CD8-positive, alpha-beta memory T cell (primary cell): ENCODE data around the gene RAD51B. TPM values are rescaled to one million over a fixed set of nuclear protein-coding genes. Genes with fewer than 3 reads are reported as not detected.
A peak's percentile ranks its signal among the peaks of the same experiment; 100 is the strongest.
"Not testable (repeated sequence)": the region's sequence is repeated elsewhere in the genome, so short reads cannot be mapped to it uniquely, and the experiment has no call there.

ENCODE experiments used
- CTCF ChIA-PET: fragments of 350-600 bp; sonication (Branson Sonifier 250); formaldehyde crosslinking; loops from one replicate; lab custom pipeline; 2021; ENCODE audit warnings: antibody characterized with exemption; lab: Charles Lee
- POLR2A ChIA-PET: fragments of 350-600 bp; sonication (Branson Sonifier 250); formaldehyde crosslinking; loops from one replicate; lab custom pipeline; 2021; ENCODE audit warnings: antibody characterized with exemption; lab: Charles Lee
- DNase-seq, 5 donors: peaks; one replicate each; pipeline versions ENCODE4 v3.0.0 to v3.0.0-alpha.2; 2020 to 2022; ENCODE audit warnings: mixed read lengths in 1 of 5
- H3K27ac ChIP-seq: one replicate; pipeline ENCODE4 v1.7.0; 2013; ENCODE audit warnings: low read depth, mild to moderate bottlenecking, low read length, moderate library complexity
- H3K27me3 ChIP-seq: 2 replicates; pipeline ENCODE4 v1.7.0; 2013; ENCODE audit warnings: low read length, mild to moderate bottlenecking; ENCODE audit not compliant: insufficient read depth, poor library complexity, severe bottlenecking
- H3K36me3 ChIP-seq: 2 replicates; pipeline ENCODE4 v1.7.0; 2013; ENCODE audit warnings: mild to moderate bottlenecking, low read length, moderate library complexity; ENCODE audit not compliant: insufficient read depth
- H3K4me1 ChIP-seq: 2 replicates; pipeline ENCODE4 v1.7.0; 2013; ENCODE audit warnings: mild to moderate bottlenecking, low read length, moderate library complexity; ENCODE audit not compliant: insufficient read depth
- H3K4me3 ChIP-seq: 2 replicates; pipeline ENCODE4 v1.7.0; 2013; ENCODE audit warnings: mild to moderate bottlenecking, low read length
- H3K9me3 ChIP-seq: 2 replicates; pipeline ENCODE4 v1.7.0; 2013; ENCODE audit warnings: mild to moderate bottlenecking, low read length
- H3K27ac Mint-ChIP-seq, 8 donors: one replicate each; pipeline ENCODE4 v1.8.0; 2020 to 2021; ENCODE audit warnings: mixed read lengths in 8 of 8, mild to moderate bottlenecking in 6 of 8, inconsistent platforms in 3 of 8, moderate library complexity in 3 of 8
- H3K27me3 Mint-ChIP-seq, 2 donors: one replicate each; pipeline ENCODE4 v1.8.0; 2020 to 2021; ENCODE audit warnings: mixed read lengths in 2 of 2, mild to moderate bottlenecking in 1 of 2, moderate library complexity in 1 of 2
- H3K36me3 Mint-ChIP-seq, 3 donors: one replicate each; pipeline ENCODE4 v1.8.0; 2020 to 2021; ENCODE audit warnings: mixed read lengths in 3 of 3, inconsistent platforms in 1 of 3, mild to moderate bottlenecking in 1 of 3
- H3K4me1 Mint-ChIP-seq, 3 donors: one replicate each; pipeline ENCODE4 v1.8.0; 2020 to 2021; ENCODE audit warnings: mixed read lengths in 3 of 3, inconsistent platforms in 1 of 3, mild to moderate bottlenecking in 1 of 3
- H3K4me3 Mint-ChIP-seq, 7 donors: one replicate each; pipeline ENCODE4 v1.8.0; 2020 to 2021; ENCODE audit warnings: mixed read lengths in 7 of 7, mild to moderate bottlenecking in 6 of 7, moderate library complexity in 4 of 7, inconsistent platforms in 2 of 7
- H3K9me3 Mint-ChIP-seq, 5 donors: one replicate each; pipeline ENCODE4 v1.8.0; 2020 to 2022; ENCODE audit warnings: mixed read lengths in 5 of 5, mild to moderate bottlenecking in 3 of 5, moderate library complexity in 2 of 5, inconsistent platforms in 1 of 5
- polyA plus RNA-seq: library from polyadenylated mRNA; unstranded; fragments of 300-500 nt; fragmentation: Illumina TruSeq; gene quantifications from one replicate; pipeline ENCODE4 v1.2.3, GENCODE V29; 2021
- total RNA-seq, 2 experiments: library from RNA; stranded (reverse); gene quantifications; one replicate each; pipeline ENCODE4 v1.2.3, GENCODE V29; 2021

The RAD51B gene
- total and polyA plus RNA-seq, 3 experiments from 2014 or later: 15.7 to 22.9 (median 17.4) TPM

DNA sequence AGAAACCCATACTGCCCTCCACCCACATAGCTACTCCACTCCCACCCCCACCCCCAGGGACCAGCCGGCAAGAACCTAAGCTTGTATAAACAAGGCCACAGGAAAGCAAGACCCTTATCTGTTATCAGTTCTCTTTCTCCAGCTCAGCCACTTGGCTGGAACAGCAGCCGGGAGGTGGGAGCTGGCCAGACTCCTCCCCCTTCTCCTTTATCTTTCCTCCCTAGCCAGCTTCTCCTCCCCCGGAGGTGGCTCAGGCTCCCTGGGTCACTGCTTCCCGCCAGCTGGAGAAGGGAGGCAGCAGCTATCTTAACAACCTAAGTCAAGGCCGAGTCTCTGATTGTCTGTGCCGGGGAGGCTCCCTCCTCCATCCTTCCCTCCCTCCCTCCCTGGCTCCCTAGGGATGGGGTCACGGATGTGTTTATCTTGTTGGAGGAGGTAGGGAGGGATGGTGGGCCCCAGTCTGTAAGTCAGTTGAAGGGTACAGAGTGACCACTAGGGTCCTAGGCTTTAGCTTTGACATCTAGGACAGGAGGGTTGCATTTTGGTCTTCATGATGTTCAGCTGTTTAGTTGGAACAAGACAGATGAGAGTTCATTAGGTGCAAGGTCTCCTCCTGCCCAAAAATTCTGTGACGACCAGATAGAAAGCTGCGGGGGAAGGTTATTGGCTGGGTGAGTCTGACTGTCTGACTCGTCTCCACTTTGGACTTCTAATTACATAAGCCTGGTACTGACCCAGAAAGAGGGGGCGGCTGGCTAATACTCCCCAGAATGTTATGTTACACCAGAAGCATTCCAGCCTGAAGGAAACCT, 943.6 kb downstream of the RAD51B start:
- no peaks in the 10 kb centered on the region for H3K36me3 ChIP-seq
- H3K27me3 ChIP-seq: no peaks in the 10 kb centered on the region
- Mint-ChIP-seq H3K9me3 (no peaks in the 10 kb centered on the region), H3K36me3 (no peaks in the 10 kb centered on the region), H3K27me3 (no peaks in the 10 kb centered on the region), H3K4me3 (no peak overlapping the region), H3K27ac (peak overlapping the region in 1 of 8 donors; percentile 17), H3K4me1 (peaks cover 8 to 31% (median 19%) of the 10 kb centered on the region in 3 donors)
- no peak for DNase-seq
- no peaks in the 10 kb centered on the region for H3K9me3 ChIP-seq
- POLR2A ChIA-PET: no interaction called here
- CTCF ChIA-PET: no interaction called here
- H3K27ac ChIP-seq: peak overlapping the region; percentile 47
- H3K4me3 ChIP-seq: no peak overlapping the region
- H3K4me1 ChIP-seq: peaks cover 2% of the 10 kb centered on the region

DNA sequence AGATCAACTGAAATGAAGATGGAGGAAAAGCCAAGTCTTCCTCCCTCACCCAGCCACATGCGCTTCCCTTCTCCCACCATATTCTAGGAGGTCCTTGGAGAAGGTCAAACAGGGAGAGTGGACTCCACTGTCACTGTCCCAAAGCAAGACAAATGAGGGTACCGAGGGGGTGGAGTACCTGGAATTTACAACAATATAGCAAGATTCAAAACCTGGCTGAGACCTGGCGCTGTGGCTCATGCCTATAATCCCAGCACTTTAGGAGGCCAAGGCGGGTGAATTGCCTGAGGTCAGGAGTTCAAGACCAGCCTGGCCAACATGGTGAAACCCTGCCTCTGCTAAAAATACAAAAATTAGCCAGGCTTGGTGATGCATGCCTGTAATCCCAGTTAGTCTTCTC, 944.3 kb downstream of the RAD51B start:
- H3K9me3 Mint-ChIP-seq, H3K36me3 Mint-ChIP-seq, CTCF ChIA-PET, H3K9me3 ChIP-seq, H3K4me3 ChIP-seq, H3K36me3 ChIP-seq, H3K27ac ChIP-seq, H3K27me3 ChIP-seq, H3K4me1 ChIP-seq, H3K4me3 Mint-ChIP-seq, DNase-seq, POLR2A ChIA-PET, H3K27me3 Mint-ChIP-seq: not testable (repeated sequence)
- peaks cover 6 to 27% (median 17%) of the 10 kb centered on the region in 3 donors for H3K4me1 Mint-ChIP-seq
- peak overlapping the region in 1 of 8 donors; percentile 17 for H3K27ac Mint-ChIP-seq

DNA sequence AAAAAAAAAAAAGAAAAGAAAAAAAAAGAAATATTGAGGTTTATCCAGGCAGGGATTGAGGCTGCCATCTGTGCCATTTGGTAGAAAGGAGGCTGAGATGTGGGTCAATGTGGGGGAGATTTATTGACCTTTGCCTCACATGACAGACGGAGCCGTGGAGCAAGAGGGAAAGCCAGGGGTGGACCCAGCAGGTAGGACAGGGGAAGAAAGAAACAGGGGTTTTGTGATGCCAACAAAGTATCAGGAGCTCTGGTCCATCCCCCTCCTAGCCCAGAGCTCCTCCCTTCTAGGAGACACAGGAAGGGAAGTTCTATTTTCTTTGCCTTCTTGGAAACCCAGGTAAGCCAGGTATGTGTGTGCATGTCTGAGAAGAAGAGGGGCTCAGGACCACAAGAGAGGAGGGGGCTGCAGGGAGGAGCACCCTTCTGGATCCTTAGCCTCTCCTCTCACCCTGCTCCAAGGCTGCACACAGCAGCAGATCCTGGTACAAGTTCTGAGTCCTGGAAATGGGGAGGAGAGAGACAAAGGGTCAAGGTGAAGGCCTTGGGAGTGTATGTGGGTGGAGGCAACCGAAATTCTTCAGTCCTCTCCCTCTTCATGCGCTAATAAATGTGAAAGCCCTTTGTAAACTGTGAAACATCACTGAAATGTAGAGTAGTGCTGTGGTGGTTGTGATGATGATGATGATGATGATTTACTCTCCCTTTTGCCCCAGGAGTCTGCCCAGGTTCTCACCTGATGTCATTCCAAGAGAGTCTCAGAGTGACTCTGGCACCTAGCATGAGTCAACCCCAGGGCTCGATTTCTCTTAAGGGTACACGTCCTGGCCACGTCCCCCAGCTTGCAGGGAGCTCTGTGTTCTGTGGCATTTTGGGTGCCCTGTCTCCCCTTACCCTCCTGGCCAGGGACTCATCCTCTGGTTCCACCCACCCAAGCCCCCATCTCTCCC, 947.0 kb downstream of the RAD51B start:
- H3K4me3 ChIP-seq: no peak overlapping the region
- no peaks in the 10 kb centered on the region for H3K36me3 ChIP-seq
- ChIA-PET POLR2A (interaction anchor here (0.6 kb wide), 2 partner anchors 47 to 368 kb away, joined by 3 to 6 read pairs; no protein-coding TSS in a partner anchor), CTCF (interaction anchor here (1.2 kb wide), 1 partner anchor 32 kb away, joined by 3 read pairs; no protein-coding TSS in a partner anchor)
- H3K4me1 ChIP-seq: peaks cover 12% of the 10 kb centered on the region
- Mint-ChIP-seq H3K27ac (peak overlapping the region in 3 of 8 donors; percentile 3 to 77 (median 51)), H3K36me3 (no peaks in the 10 kb centered on the region), H3K9me3 (no peaks in the 10 kb centered on the region), H3K4me1 (peaks cover 18 to 45% (median 33%) of the 10 kb centered on the region in 3 donors), H3K27me3 (no peaks in the 10 kb centered on the region), H3K4me3 (no peak overlapping the region)
- no peak overlapping the region for H3K27ac ChIP-seq
- DNase-seq: no peak
- H3K9me3 ChIP-seq: no peaks in the 10 kb centered on the region
- no peaks in the 10 kb centered on the region for H3K27me3 ChIP-seq

DNA sequence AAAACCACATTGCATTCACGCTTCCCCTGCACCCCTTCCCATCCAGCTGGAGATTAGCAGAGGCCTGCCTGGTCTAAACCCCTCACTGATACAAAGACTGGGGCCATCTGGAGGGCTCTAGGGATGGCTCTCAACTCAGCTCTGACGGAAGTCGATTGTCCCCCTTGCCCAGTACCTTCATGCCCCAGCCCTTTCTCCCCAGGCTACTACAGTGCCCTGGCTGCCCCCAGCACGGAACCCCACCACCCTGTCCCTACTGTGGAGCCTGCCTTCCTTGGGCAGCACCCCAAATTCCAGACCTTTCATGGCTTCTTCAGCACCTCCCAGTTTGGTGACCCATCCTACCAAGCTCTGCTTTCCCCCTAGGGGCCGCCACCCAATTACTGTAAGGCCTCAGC, 947.7 kb downstream of the RAD51B start:
- Histone ChIP-seq H3K36me3 (no peaks in the 10 kb centered on the region), H3K27me3 (no peaks in the 10 kb centered on the region), H3K4me3 (no peak overlapping the region), H3K9me3 (no peaks in the 10 kb centered on the region), H3K27ac (no peak overlapping the region), H3K4me1 (peaks cover 18% of the 10 kb centered on the region)
- H3K4me1 Mint-ChIP-seq: peaks cover 24 to 52% (median 39%) of the 10 kb centered on the region in 3 donors
- no peak for DNase-seq
- no peak overlapping the region for H3K4me3 Mint-ChIP-seq
- H3K36me3 Mint-ChIP-seq: no peaks in the 10 kb centered on the region
- ChIA-PET CTCF (interaction anchor here (1.2 kb wide), 2 partner anchors 9 to 33 kb away, joined by 3 read pairs; no protein-coding TSS in a partner anchor), POLR2A (interaction anchor here (0.6 kb wide), 2 partner anchors 47 to 369 kb away, joined by 3 to 6 read pairs; no protein-coding TSS in a partner anchor)
- H3K9me3 Mint-ChIP-seq: no peaks in the 10 kb centered on the region
- no peaks in the 10 kb centered on the region for H3K27me3 Mint-ChIP-seq
- H3K27ac Mint-ChIP-seq: peak overlapping the region in 2 of 8 donors; percentile 3 to 51

DNA sequence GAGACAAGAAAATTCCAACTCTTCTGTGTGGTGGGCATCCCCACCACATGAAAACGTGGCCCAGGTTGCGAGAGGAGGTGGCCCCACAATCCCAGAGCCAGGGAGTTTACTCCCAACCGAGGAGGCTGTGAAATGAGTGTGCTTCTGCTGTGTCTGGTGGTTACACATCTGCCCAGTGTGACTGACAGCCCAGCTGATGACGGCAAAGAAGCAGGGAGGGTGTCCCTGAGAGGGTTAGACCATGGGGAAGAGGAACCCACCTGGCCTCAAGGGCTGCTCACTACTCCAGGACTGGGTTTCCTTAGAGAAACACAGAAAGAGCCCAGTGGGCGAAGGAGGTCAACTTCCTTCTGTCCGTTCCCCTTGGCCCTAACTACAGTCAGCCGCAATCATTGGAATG, 948.7 kb downstream of the RAD51B start:
- Histone ChIP-seq H3K4me3 (no peak overlapping the region), H3K36me3 (no peaks in the 10 kb centered on the region), H3K27me3 (no peaks in the 10 kb centered on the region), H3K9me3 (no peaks in the 10 kb centered on the region), H3K27ac (no peak overlapping the region), H3K4me1 (peaks cover 29% of the 10 kb centered on the region)
- H3K36me3 Mint-ChIP-seq: no peaks in the 10 kb centered on the region
- ChIA-PET POLR2A (interaction anchor here (0.5 kb wide), 1 partner anchor 289 kb away, joined by 3 read pairs; no protein-coding TSS in a partner anchor), CTCF (interaction anchor here (1.2 kb wide), 2 partner anchors 8 to 34 kb away, joined by 3 read pairs; no protein-coding TSS in a partner anchor)
- H3K27me3 Mint-ChIP-seq: no peaks in the 10 kb centered on the region
- no peak overlapping the region for H3K4me3 Mint-ChIP-seq
- H3K9me3 Mint-ChIP-seq: no peaks in the 10 kb centered on the region
- H3K4me1 Mint-ChIP-seq: peaks cover 29 to 60% (median 50%) of the 10 kb centered on the region in 3 donors
- DNase-seq: no peak
- no peak overlapping the region for H3K27ac Mint-ChIP-seq

DNA sequence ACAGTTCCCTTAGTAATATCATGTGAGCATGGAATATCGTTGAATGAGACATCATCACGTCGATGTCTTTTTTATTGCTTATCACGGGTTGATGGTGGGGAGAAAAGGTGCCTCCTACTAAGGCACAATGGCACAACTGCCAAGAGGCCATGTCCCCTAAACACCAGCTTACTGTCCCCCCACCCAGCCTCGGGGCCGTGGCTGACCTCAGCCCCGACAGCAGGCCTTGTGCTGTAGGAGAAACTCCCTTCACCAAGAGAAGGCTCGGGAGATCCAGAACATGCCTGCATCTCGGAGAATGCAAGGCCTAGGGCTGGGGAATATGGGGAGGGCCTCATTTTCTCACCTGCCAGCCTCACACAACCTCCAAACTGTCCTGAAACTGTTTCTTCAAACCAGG, 950.5 kb downstream of the RAD51B start:
- peaks cover 0 to 2% (median 0%) of the 10 kb centered on the region in 3 donors for H3K36me3 Mint-ChIP-seq
- POLR2A ChIA-PET: no interaction called here
- CTCF ChIA-PET: interaction anchor here (1.7 kb wide), 1 partner anchor 11 kb away, joined by 4 read pairs; no protein-coding TSS in a partner anchor
- H3K4me1 Mint-ChIP-seq: peaks cover 34 to 66% (median 53%) of the 10 kb centered on the region in 3 donors
- no peak for DNase-seq
- peak overlapping the region in 1 of 7 donors; percentile 51 for H3K4me3 Mint-ChIP-seq
- H3K27me3 Mint-ChIP-seq: no peaks in the 10 kb centered on the region
- no peaks in the 10 kb centered on the region for H3K27me3 ChIP-seq
- no peaks in the 10 kb centered on the region for H3K9me3 ChIP-seq
- H3K4me3 ChIP-seq: no peak overlapping the region
- H3K9me3 Mint-ChIP-seq: no peaks in the 10 kb centered on the region
- no peak overlapping the region for H3K27ac ChIP-seq
- H3K36me3 ChIP-seq: no peaks in the 10 kb centered on the region
- no peak overlapping the region for H3K27ac Mint-ChIP-seq
- peaks cover 35% of the 10 kb centered on the region for H3K4me1 ChIP-seq

DNA sequence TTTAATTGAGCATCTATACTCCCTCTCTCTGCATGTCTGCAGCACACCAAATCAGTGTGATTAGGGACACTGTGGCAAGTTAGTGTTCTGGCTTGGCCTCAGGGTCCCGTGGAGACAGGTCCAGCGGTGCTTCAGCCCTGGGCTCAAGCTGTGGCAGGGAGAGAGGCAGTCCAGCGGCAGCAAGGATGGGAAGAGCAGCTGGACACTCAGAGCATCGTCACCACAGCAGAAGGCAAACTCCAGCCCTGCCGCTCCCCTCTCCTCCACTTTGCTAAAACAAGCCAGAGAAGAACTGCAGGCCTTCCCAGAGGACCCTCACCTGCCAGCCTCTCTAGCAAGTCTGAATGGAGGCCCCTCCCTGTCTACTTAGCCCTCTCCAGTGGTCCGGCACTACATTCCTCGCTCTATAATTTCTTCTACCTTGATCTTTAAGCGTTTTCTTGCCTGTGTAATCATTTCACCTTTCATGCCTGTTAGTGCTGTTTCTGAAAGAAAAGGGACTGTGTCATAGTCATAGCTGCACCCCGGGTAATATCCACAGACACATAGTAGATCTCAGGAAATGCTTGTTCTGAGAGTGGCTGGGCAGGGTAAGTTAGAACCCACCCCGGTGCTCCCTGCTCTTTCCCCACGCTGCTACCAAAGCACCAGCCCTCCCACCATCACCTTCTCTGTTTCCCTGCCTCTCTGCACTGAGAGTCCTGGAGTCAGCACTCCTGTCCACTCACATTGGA, 951.1 kb downstream of the RAD51B start:
- DNase-seq: no peak
- H3K4me1 ChIP-seq: peaks cover 35% of the 10 kb centered on the region
- H3K36me3 ChIP-seq: no peaks in the 10 kb centered on the region
- H3K27me3 ChIP-seq: no peaks in the 10 kb centered on the region
- CTCF ChIA-PET: interaction anchor here (1.7 kb wide), 1 partner anchor 10 kb away, joined by 4 read pairs; no protein-coding TSS in a partner anchor
- Mint-ChIP-seq H3K27me3 (no peaks in the 10 kb centered on the region), H3K36me3 (peaks cover 0 to 3% (median 3%) of the 10 kb centered on the region in 3 donors), H3K9me3 (no peaks in the 10 kb centered on the region), H3K27ac (peak overlapping the region in 3 of 8 donors; percentile 34 to 76 (median 42)), H3K4me1 (peaks cover 36 to 68% (median 51%) of the 10 kb centered on the region in 3 donors), H3K4me3 (peak overlapping the region in 1 of 7 donors; percentile 3)
- no peaks in the 10 kb centered on the region for H3K9me3 ChIP-seq
- POLR2A ChIA-PET: no interaction called here
- no peak overlapping the region for H3K4me3 ChIP-seq
- H3K27ac ChIP-seq: no peak overlapping the region
